Heart right ventricle (tissue), 16 donors: ENCODE data around the gene SYNDIG1. TPM values are rescaled to one million over a fixed set of nuclear protein-coding genes. Genes with fewer than 3 reads are reported as not detected.

Experiments used
- ATAC-seq, 8 donors: fragments of 200-7000 bp; cut with Tn5 transposase; one replicate each; pipeline ENCODE4 v1.9.1; 2020; ENCODE audit warnings: mild to moderate bottlenecking in 8 of 8, moderate library complexity in 8 of 8, moderate number of reproducible peaks in 1 of 8
- DNase-seq, 2 donors: peaks; one replicate each; pipeline ENCODE4 v3.0.0-alpha.2; 2020
- H3K27ac ChIP-seq, 10 donors: fragments of 200-600 bp; sonication (generic) in 2 of 10; one replicate each; pipeline versions ENCODE4 v1.5.0 to v1.8.0; 2020 to 2022; ENCODE audit warnings: mild to moderate bottlenecking in 3 of 10
- H3K27me3 ChIP-seq, 7 donors: fragments of 200-600 bp; one replicate each; pipeline ENCODE4 v1.8.0; 2021 to 2022; ENCODE audit warnings: mild to moderate bottlenecking in 2 of 7
- H3K36me3 ChIP-seq, 9 donors: fragments of 200-600 bp; sonication (generic) in 1 of 9; one replicate each; pipeline versions ENCODE4 v1.5.0 to v1.8.0; 2020 to 2022; ENCODE audit warnings: mild to moderate bottlenecking in 2 of 9
- H3K4me1 ChIP-seq, 9 donors: fragments of 200-600 bp; sonication (generic) in 1 of 9; one replicate each; pipeline versions ENCODE4 v1.5.0 to v1.8.0; 2020 to 2022; ENCODE audit warnings: mild to moderate bottlenecking in 4 of 9
- H3K4me3 ChIP-seq, 10 donors: fragments of 200-600 bp; sonication (generic) in 2 of 10; one replicate each; pipeline versions ENCODE4 v1.5.0 to v1.8.0; 2020 to 2022; ENCODE audit warnings: mild to moderate bottlenecking in 7 of 10, moderate library complexity in 2 of 10
- H3K9me3 ChIP-seq, 11 donors: fragments of 200-600 bp in 10 of 11; sonication (generic) in 2 of 11; one replicate each; pipeline versions ENCODE4 v1.5.0 to v1.8.0; 2013 to 2022; ENCODE audit warnings: mild to moderate bottlenecking in 2 of 11, control low read depth in 1 of 11, moderate library complexity in 1 of 11
- CTCF ChIP-seq, 9 donors: fragments of 200-600 bp; sonication (generic) in 2 of 9; IDR thresholded peaks; one replicate each; pipeline versions ENCODE4 v1.5.0 to v1.8.0; 2021 to 2022; ENCODE audit warnings: antibody characterized with exemption in 9 of 9, mild to moderate bottlenecking in 5 of 9, moderate library complexity in 1 of 9
- WGBS, 2 donors: extraction: QIAGEN DNeasy Blood & Tissue Kit; methylation state at CpG; one replicate each; pipeline ENCODE4 v1.1.7; 2013; ENCODE audit warnings: inconsistent platforms in 1 of 2; 5-methylcytosine and 5-hydroxymethylcytosine counted together
- intact Hi-C, 10 donors: fragments of 100-400 bp; cut with DNase I; formaldehyde crosslinking; loops; one replicate each; pipeline versions ENCODE4 v1.11.1 to v1.14.2; 2022
- polyA plus RNA-seq, 2 donors: library from polyadenylated mRNA; stranded (reverse); fragments of 200-250 nt; gene quantifications; one replicate each; pipeline ENCODE4 v1.2.3, GENCODE V29; 2013
- total RNA-seq, 10 donors: library from RNA; stranded (reverse); fragmentation: NEBNext Ultra II Directional in 3 of 10; extraction: Animal tissue kit (Norgen Biotek cat#: 25700) in 3 of 10; gene quantifications; one replicate each; pipeline versions ENCODE4 v1.2.1 to v1.2.4, GENCODE V29; 2021 to 2023
- donor health status: Arrhythmogenic right ventricular cardiomyopathy.
- donor health status: ischemic (EF 13 %, LVEDD 7.1; RV severe dilation, severe dysfunction).
- donor health status: healthy with polysubstance abuse.
- donor health status: DM: no; HTN: yes; CAD: no.
- donor health status: DM: no; HTN: no; CAD: no.
- donor health status: ischemic (EF 25% LVEDD 6.9; RV normal size, moderate dysfunction).
- donor health status: ischemic (EF 25% LVEDD 5.7; RV mildly dilated, moderate dysfunction).
- donor health status: healthy.
- donor health status: DM: yes; HTN: yes; CAD: no.
- donor health status: Ischemic cardiomyopathy.
- donor health status: ischemic (EF 35%, LVEDD 5.7; RV mildly dilated, moderate dysfunction).
- donor health status: nonischemic (EF 11% LVEDD 7.7; RV severe dilation, severe dysfunction).
- donor health status: DM: yes; HTN: yes; CAD: no.
- donor health status: PGD.
- donor health status: ischemic (EF 29% LVEDD 5.4; RV normal size, mild dysfunction).
- donor health status: nonischemic (EF 23%, LVEDD 6.1; RV moderate dilation, normal function).

Gene SYNDIG1
- total and polyA plus RNA-seq, 12 donors: 8.6 to 34.7 (median 19.9) TPM

GRCh38 chr20:24470746-24471582 is 1.5 kb downstream of the SYNDIG1 start:
- ATAC-seq (peak in 7 of 8 donors; percentile 13 to 64 (median 56)), DNase-seq (no peak)
- H3K4me1 ChIP-seq: peaks cover 0 to 31% (median 9%) of the 10 kb centered on the region in 9 donors
- WGBS, 2 donors: 1 to 2% methylated on average over 56 of the region's 56 CpGs
- H3K36me3 ChIP-seq: no peaks in the 10 kb centered on the region
- no peak for TF ChIP-seq CTCF (IDR thresholded peaks at IDR 0.05)
- no peaks in the 10 kb centered on the region for H3K9me3 ChIP-seq
- peak overlapping the region in 4 of 10 donors; percentile 79 to 92 (median 82) for H3K27ac ChIP-seq
- peaks cover 0 to 63% (median 43%) of the 10 kb centered on the region in 7 donors for H3K27me3 ChIP-seq
- intact Hi-C loops: loop anchor here in 1 of 10 donors (10.0 kb wide), 1 partner anchor 314 kb away; no protein-coding TSS in a partner anchor
- H3K4me3 ChIP-seq: peak overlapping the region; percentile 38 to 65 (median 58)

- TF ChIP-seq CTCF (IDR thresholded peaks at IDR 0.05): no peak
- H3K36me3 ChIP-seq: no peaks in the 10 kb centered on the region
- intact Hi-C loops: loop anchor here in 1 of 10 donors (10.0 kb wide), 1 partner anchor 312 kb away; no protein-coding TSS in a partner anchor
- H3K4me1 ChIP-seq: peaks cover 0 to 36% (median 9%) of the 10 kb centered on the region in 9 donors
- peak overlapping the region in 1 of 10 donors; percentile 1 for H3K27ac ChIP-seq
- ATAC-seq (no peak), DNase-seq (no peak)
- H3K9me3 ChIP-seq: no peaks in the 10 kb centered on the region
- H3K27me3 ChIP-seq: peaks cover 0 to 63% (median 43%) of the 10 kb centered on the region in 7 donors
- WGBS, 2 donors: 58% methylated on average over 3 of the region's 3 CpGs
- H3K4me3 ChIP-seq: no peak overlapping the region
These were observed 3.0 kb downstream of the SYNDIG1 start for GRCh38 chr20:24472426-24472825.

- Histone ChIP-seq H3K4me1 (peaks cover 0 to 48% (median 13%) of the 10 kb centered on the region in 9 donors), H3K27me3 (peaks cover 0 to 54% (median 36%) of the 10 kb centered on the region in 7 donors), H3K27ac (no peak overlapping the region), H3K36me3 (no peaks in the 10 kb centered on the region), H3K4me3 (no peak overlapping the region), H3K9me3 (no peaks in the 10 kb centered on the region)
- 55 to 78% methylated on average over 7 of the region's 7 CpGs for WGBS, 2 donors
- DNase-seq (no peak), ATAC-seq (no peak)
- TF ChIP-seq CTCF (IDR thresholded peaks at IDR 0.05): no peak
- intact Hi-C loops: loop anchor here in 1 of 10 donors (10.0 kb wide), 1 partner anchor 311 kb away; no protein-coding TSS in a partner anchor
These were observed 4.2 kb downstream of the SYNDIG1 start for GRCh38 chr20:24473435-24474223.
